GM21423 (cell line): ENCODE results near the gene RRM2.

Experiments used
- ATAC-seq: cut with Tn5 transposase; IDR thresholded peaks from one replicate; pipeline ENCODE4 v1.9.1; 2021; ENCODE audit warnings: mild to moderate bottlenecking, moderate library complexity; ENCODE audit not compliant: unreplicated experiment

Gene RRM2

DNA sequence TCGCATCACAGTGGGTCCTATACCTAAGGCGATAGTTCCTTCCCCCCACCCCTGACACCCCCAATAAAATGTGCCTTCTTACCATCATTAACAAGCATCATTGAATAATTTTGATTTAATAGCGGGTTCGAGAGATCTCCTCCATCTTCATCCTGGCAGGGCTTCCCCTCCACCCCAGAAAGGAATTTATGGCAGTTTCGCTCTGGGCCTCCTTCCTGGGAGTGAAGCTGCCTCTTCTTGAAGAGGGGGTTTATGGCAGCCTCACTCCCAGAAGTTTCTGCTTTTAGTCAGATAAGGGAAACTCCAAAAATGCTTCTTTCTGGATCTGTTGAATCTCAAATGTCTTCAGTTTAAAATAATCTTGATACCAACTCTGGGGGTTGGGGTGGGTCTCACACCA, 45.7 kb downstream of the RRM2 start:
- no peak for ATAC-seq

DNA sequence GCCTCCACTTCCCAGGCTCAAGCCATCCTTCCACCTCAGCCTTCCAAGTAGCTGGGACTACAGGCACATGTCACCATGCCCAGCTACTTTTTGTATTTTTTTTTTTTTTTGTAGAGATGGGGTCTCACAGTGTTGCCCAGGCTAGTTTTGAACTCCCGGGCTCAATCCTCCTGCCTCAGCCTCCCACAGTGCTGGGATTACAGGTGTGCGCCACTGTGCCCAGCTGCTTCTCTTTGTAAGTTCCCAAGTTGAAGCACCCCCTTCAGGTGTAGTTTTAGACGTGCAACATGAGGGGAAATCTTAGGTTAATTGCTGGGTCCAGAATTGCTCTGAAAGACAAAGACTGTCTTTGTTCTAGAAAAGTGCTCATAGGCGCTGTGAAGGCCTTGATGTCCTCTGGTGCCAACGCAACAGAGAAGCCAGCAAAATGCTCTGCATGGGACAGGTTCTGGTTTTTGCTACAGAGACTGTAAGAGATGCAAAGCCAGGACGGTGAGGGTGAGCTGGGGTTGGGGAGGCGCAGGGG, 46.6 kb downstream of the RRM2 start:
- no peak for ATAC-seq

DNA sequence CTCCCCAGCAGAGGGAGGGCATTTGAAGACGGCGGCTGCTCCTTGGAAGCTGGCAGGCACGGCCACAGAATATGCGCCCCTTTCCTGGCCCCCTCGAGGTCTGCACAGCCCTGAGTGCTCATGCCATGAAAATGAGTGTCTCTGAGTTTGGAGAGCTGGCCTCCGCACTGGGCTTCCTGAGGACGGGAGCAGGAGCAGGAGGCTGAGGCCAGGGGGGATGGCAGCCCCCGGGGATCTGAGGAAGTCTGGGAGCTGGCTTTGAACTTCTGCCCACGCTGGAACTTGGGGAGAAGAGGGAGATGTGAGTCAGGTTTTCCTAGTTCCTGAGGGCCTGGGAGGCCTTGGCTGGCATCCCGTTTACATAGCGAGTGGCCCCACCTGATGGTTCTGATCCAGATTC, 47.0 kb downstream of the RRM2 start:
- no peak for ATAC-seq

DNA sequence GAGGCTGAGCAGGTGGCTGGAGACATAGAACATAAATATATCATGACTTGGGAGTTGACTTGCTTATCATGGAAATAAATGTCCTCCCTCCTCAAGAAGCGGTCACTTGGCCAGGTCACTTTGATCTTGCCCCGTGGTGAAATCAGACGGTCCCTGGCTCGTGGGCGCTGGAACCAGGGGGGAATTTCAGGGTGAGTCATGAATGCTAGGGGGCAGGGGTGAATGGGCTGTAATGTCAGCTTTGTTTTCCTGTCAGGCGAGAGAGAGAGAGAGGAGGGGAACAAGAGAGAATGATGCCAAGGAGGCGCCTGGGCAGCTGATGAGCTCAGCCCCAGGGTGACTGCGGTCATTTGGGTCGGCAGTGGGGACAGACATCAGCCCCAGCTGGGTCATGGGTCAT, 47.7 kb downstream of the RRM2 start:
- ATAC-seq, result no peak

DNA sequence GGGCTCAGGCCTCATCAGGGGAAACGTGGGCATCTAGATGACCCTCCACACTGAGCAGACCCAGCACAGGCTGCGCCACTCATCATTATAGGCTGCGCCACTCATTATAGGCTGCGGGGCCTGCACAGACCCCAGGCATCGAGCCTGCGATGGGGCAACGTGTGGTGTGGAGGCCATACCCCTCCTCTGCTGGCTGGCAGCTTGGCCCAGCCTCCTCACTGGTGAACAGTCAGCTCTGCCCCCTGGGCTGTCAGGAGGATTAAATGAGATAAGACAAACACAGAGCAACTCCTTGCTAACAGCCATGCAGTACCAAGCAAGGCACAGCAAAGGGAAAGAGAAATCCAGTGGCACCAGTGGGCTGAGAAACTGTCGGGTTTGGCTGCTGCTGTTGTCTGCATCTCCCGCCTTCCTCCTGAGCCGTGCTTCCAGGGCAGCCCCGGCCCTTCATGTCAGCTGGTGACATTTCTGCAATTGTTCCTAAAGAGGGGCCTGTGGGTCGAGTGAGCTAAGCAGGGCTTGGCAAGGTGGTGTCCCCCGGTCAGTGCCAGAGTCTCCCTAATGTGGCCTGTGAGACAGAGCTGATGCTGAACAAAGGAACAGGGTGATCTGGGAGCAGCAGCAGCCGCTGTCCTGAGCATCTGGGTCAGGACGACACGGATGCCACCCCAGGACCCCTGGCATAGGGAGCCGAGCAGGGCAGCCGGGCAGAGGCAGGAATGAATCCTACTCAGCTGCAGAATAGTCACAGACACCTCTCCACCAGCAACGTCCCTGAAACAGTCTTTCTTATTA, 48.7 kb downstream of the RRM2 start:
- ATAC-seq, result no peak

DNA sequence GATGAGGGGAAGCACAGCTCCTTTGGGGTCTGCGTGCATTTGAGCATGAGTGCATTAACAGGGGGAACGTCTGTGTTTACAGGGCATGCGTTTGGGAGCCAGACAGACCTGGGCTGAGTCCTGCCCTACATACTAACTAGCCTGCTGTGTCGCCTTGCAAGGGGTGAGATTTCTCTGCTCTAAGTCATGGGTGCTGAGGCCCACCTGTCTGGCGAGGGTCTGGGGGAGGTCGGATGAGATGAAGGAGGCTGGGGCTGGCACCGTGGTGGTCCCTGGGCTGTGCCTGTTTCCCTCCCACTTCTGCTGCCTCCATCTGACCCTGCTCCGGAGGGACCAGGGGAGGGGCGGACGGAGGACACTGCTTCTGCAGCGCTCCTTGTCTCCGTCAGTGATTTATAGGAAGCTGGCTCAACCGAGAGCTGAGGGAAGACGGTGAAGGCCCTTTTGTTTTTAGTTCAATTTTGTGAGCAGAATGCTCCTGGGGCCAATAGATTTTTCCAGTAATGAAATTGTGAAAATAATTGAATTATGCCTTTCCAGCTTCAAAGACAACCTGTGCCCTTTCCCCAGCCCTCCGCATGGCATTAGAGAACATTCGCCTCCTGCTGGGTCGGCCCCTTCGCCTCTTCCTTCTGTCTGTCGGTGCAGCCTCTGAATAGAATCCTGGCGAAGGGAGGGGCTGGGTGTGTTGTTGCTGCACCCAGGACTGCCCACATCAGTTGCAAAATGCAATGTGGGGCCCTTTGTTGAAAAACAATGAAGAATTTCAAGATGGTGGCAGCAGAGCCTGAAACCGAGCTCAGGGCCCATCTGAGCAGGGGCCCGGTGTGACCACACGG, 49.7 kb downstream of the RRM2 start:
- ATAC-seq, result no peak

DNA sequence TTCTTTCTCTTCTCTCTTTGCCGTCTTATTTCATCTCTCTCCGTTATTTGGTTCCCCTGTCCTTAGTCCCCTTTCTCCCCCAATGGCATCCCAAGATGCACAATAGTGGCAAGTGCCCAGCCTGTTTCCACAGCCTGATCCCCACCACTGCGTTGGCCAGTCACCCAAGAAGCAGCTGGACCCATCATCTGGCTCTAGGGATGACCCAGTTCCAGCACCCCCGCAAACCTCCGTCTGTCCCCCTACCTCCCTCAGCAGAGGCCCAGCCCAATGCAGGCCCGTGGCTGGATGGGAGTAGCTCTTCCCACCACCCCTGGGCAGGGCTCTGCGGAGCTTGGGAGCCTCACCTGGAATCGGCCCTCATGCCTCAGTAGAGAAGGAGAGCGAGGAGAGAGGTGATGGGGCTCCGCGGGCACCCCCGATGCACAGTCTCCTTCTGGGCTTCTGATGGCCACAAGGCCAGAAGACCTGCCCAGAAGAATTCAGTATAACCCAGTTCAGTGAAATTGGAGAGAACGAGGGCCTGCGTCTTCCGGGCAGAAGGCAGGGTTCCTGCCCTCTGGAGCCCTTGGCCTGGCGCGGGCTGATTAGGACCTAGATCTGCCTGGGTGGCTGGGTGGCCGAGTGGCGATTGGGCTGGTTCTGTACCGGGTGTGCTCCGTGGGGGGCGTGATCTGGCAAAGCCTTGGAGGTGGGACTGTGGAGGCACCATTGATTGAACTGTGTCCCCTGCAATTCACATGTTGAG, 50.9 kb downstream of the RRM2 start:
- ATAC-seq, result no peak

DNA sequence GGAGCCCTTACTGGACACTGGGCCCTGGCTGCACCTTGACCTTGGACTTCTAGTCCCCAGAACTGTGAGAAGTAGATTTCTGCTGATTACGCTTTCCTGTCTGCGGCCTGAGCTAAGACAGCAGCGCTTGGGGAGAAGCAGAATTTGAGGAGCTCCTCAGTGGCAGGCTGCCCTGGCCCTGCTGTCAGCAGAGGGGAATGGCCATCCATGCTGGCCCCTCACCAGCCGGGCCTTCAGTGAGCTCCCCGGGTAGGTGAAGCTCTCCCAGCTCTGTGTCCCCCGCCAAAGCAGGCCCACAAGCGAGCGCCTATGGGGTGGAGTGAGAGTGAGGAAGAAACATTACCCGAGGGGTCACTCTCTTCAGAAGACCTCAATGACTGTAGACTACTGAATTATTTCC, 51.6 kb downstream of the RRM2 start:
- no peak for ATAC-seq

DNA sequence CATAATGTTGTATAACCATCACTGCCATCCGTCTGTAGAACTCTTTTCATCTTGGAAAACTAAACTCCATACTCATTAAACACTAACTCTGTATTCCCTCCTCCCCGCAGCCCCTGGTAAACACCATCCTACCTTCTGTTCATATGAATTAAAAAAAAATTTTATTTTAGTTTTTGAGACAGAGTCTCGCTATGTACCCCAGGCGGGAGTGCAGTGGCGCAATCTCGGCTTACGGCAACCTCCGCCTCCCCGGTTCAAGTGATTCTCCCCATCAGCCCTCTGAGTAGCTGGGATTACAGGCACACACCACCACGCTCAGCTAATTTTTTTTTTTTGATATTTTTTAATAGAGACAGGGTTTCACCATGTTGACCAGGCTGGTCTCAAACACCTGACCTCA, 52.9 kb downstream of the RRM2 start:
- no peak for ATAC-seq

DNA sequence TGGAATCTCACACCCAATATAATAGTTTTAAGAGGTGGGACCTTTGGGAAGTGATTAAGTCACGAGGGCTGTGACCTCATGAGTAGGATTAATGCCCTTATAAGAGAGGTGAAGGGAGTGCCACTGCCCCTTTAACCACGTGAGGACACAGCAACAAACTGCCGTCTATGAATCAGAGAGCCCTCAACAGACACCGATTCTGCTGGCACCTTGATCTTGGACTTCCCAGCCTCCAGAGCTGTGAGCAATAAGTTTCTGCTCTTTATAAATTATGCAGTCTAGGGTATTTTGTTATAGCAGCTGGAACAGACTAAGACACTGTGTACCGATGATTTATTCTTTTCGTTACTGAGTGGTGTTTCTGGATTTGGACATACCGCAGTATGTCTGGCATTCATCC, 56.2 kb downstream of the RRM2 start:
- no peak for ATAC-seq

DNA sequence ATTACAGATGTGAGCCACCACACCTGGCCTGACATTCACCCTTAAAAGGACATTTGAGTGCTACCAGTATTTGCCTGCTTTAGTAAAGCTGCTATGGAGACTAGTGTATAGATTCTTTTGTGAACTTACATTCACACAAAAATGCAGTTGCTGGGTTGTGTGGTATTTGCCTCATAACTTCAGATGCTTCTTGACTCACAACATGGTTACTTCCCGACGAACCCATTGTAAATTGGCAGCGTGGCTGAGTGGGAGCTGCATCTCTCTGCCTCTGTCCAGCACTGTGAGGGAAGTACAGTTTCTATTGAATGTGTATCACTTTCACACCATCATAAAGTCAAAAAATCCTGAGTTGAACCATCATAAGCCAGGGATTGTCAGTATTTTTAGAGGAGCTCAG, 56.9 kb downstream of the RRM2 start:
- no peak for ATAC-seq

DNA sequence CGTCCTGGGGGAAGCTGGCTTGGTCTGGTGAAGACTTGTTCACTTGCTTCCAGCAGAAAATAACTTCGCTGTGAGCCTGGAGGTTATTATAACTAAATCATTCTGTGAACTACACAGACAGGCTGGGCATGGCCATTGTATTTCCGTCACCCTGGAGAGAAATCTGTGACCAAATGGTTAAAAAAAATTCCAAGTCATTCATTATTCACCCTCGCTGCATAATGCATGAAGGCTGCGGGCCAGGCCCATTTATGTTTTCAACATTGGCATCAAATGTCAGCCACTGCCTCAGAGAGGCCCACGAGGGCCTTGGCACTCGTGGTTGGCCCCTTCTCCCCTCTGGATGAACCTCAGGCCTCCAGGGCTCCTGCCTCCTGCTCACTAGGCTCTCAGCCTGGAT, 57.7 kb downstream of the RRM2 start:
- no peak for ATAC-seq
